GM21786 (cell line): ENCODE measurements around the gene DARS1.

Experiments used
- ATAC-seq: cut with Tn5 transposase; IDR thresholded peaks from one replicate; pipeline ENCODE4 v1.9.1; 2021; ENCODE audit not compliant: unreplicated experiment

Gene DARS1

GRCh38 chr2:135985018-135985825 lies at the start of gene DARS1:
DARS1 (minus strand) TSS chr2:135985626; CDS start chr2:135985468, 158 bp downstream.
- peak; percentile 76 for ATAC-seq

- ATAC-seq: peak; percentile 75
These were observed 49.2 kb upstream of the DARS1 start for GRCh38 chr2:136034629-136035028.

GRCh38 chr2:136032817-136033535 lies 47.5 kb upstream of the DARS1 start:
- ATAC-seq: no peak

- ATAC-seq: no peak
These were observed 46.8 kb upstream of the DARS1 start for GRCh38 chr2:136032192-136032591.

- ATAC-seq: no peak
These were observed 46.3 kb upstream of the DARS1 start for GRCh38 chr2:136031711-136032110.

- ATAC-seq: no peak
These were observed 45.0 kb upstream of the DARS1 start for GRCh38 chr2:136030406-136030805.

GRCh38 chr2:136029149-136029548 lies 43.7 kb upstream of the DARS1 start:
- peak; percentile 88 for ATAC-seq

GRCh38 chr2:136028001-136028400 lies 42.6 kb upstream of the DARS1 start:
- ATAC-seq: no peak

GRCh38 chr2:136027112-136027511 lies 41.7 kb upstream of the DARS1 start:
- ATAC-seq: no peak

GRCh38 chr2:136025057-136025973 lies 39.9 kb upstream of the DARS1 start:
- no peak for ATAC-seq

- ATAC-seq: no peak
These were observed 39.2 kb upstream of the DARS1 start for GRCh38 chr2:136024616-136025015.

- ATAC-seq: no peak
These were observed 38.8 kb upstream of the DARS1 start for GRCh38 chr2:136024185-136024584.

GRCh38 chr2:136023416-136023815 lies 38.0 kb upstream of the DARS1 start:
- no peak for ATAC-seq

GRCh38 chr2:136022396-136023146 lies 37.1 kb upstream of the DARS1 start:
- ATAC-seq: no peak

- ATAC-seq: no peak
These were observed 36.5 kb upstream of the DARS1 start for GRCh38 chr2:136021976-136022375.

GRCh38 chr2:136021406-136021805 lies 36.0 kb upstream of the DARS1 start:
- no peak for ATAC-seq

GRCh38 chr2:136020831-136021230 lies 35.4 kb upstream of the DARS1 start:
- ATAC-seq: no peak

- no peak for ATAC-seq
These were observed 34.4 kb upstream of the DARS1 start for GRCh38 chr2:136019825-136020224.

- peak; percentile 68 for ATAC-seq
These were observed 33.9 kb upstream of the DARS1 start for GRCh38 chr2:136019306-136019705.

- ATAC-seq: no peak
These were observed 32.4 kb upstream of the DARS1 start for GRCh38 chr2:136017786-136018185.

GRCh38 chr2:136016836-136017235 lies 31.4 kb upstream of the DARS1 start:
- ATAC-seq: no peak
